IPS-20b (cell line): ENCODE results near the gene CD81.

Experiments
- H3K27ac ChIP-seq: one replicate; pipeline ENCODE4 v1.5.1; 2013; ENCODE audit warnings: low read length
- H3K27me3 ChIP-seq: 2 replicates; pipeline ENCODE4 v1.6.1; 2013; ENCODE audit warnings: mild to moderate bottlenecking, low read length, inconsistent platforms; ENCODE audit not compliant: insufficient read depth
- H3K36me3 ChIP-seq: 2 replicates; pipeline ENCODE4 v1.6.1; 2013; ENCODE audit warnings: low read depth, mild to moderate bottlenecking, inconsistent platforms, low read length, moderate library complexity; ENCODE audit not compliant: insufficient read depth
- H3K4me1 ChIP-seq: 2 replicates; pipeline ENCODE4 v1.6.1; 2013; ENCODE audit warnings: mild to moderate bottlenecking, control low read depth, inconsistent platforms, low read length, moderate library complexity; ENCODE audit not compliant: insufficient read depth
- H3K4me3 ChIP-seq: 2 replicates; pipeline ENCODE4 v1.5.1; 2013; ENCODE audit warnings: mild to moderate bottlenecking, low read length, inconsistent platforms
- H3K9ac ChIP-seq: 2 replicates; pipeline ENCODE4 v1.6.1; 2013; ENCODE audit warnings: low read depth, mild to moderate bottlenecking, inconsistent platforms, low read length, moderate library complexity
- H3K9me3 ChIP-seq: 2 replicates; pipeline ENCODE4 v1.6.1; 2013; ENCODE audit warnings: mild to moderate bottlenecking, low read depth, low read length, inconsistent platforms; ENCODE audit not compliant: insufficient read depth

CD81 gene

GRCh38 chr11:2387266-2387987 lies 10.3 kb downstream of the CD81 start:
- no peak overlapping the region for H3K4me3 ChIP-seq
- H3K27ac ChIP-seq, result no peak overlapping the region
- H3K9ac ChIP-seq, result no peak overlapping the region
- H3K36me3 ChIP-seq, result peaks cover 6% of the 10 kb centered on the region; the same call in 1 of the 2 replicates
- H3K9me3 ChIP-seq, result no peaks in the 10 kb centered on the region
- no peaks in the 10 kb centered on the region for H3K27me3 ChIP-seq
- H3K4me1 ChIP-seq, result peaks cover 3% of the 10 kb centered on the region; the same call in 1 of the 2 replicates

GRCh38 chr11:2388431-2389376 lies 11.6 kb downstream of the CD81 start:
- Histone ChIP-seq H3K4me1 (peaks cover 3% of the 10 kb centered on the region; the same call in 1 of the 2 replicates), H3K9ac (no peak overlapping the region), H3K27me3 (no peaks in the 10 kb centered on the region), H3K4me3 (no peak overlapping the region), H3K9me3 (no peaks in the 10 kb centered on the region), H3K36me3 (peaks cover 7% of the 10 kb centered on the region; the same call in 1 of the 2 replicates), H3K27ac (no peak overlapping the region)

GRCh38 chr11:2389377-2390026 lies 12.4 kb downstream of the CD81 start:
- Histone ChIP-seq H3K9me3 (no peaks in the 10 kb centered on the region), H3K36me3 (peaks cover 7% of the 10 kb centered on the region; the same call in 1 of the 2 replicates), H3K9ac (0 out of 2 replicates have a peak overlapping the region, but pooled peaks have one; percentile 7), H3K27me3 (no peaks in the 10 kb centered on the region), H3K4me1 (peaks cover 3% of the 10 kb centered on the region; the same call in 1 of the 2 replicates), H3K27ac (no peak overlapping the region), H3K4me3 (no peak overlapping the region)

- Histone ChIP-seq H3K9me3 (no peaks in the 10 kb centered on the region), H3K4me1 (peaks cover 3% of the 10 kb centered on the region; the same call in 1 of the 2 replicates), H3K36me3 (peaks cover 7% of the 10 kb centered on the region; the same call in 1 of the 2 replicates), H3K4me3 (no peak overlapping the region), H3K27me3 (no peaks in the 10 kb centered on the region), H3K27ac (no peak overlapping the region), H3K9ac (0 out of 2 replicates have a peak overlapping the region, but pooled peaks have one; percentile 27)
These were observed 13.1 kb downstream of the CD81 start for GRCh38 chr11:2390091-2390724.

GRCh38 chr11:2390725-2391151 lies 13.6 kb downstream of the CD81 start:
- H3K27me3 ChIP-seq, result no peaks in the 10 kb centered on the region
- no peak overlapping the region for H3K9ac ChIP-seq
- no peak overlapping the region for H3K4me3 ChIP-seq
- H3K4me1 ChIP-seq, result peaks cover 3% of the 10 kb centered on the region; the same call in 1 of the 2 replicates
- H3K27ac ChIP-seq, result no peak overlapping the region
- no peaks in the 10 kb centered on the region for H3K9me3 ChIP-seq
- H3K36me3 ChIP-seq, result peaks cover 11% of the 10 kb centered on the region; the same call in 1 of the 2 replicates

- Histone ChIP-seq H3K36me3 (peaks cover 18% of the 10 kb centered on the region), H3K27me3 (no peaks in the 10 kb centered on the region), H3K27ac (no peak overlapping the region), H3K9me3 (no peaks in the 10 kb centered on the region), H3K9ac (no peak overlapping the region), H3K4me3 (no peak overlapping the region), H3K4me1 (peaks cover 3% of the 10 kb centered on the region; the same call in 1 of the 2 replicates)
These were observed 14.3 kb downstream of the CD81 start for GRCh38 chr11:2391181-2391975.

GRCh38 chr11:2392241-2392959 lies 15.3 kb downstream of the CD81 start:
- no peak overlapping the region for H3K4me3 ChIP-seq
- H3K9ac ChIP-seq, result no peak overlapping the region
- no peak overlapping the region for H3K27ac ChIP-seq
- no peaks in the 10 kb centered on the region for H3K9me3 ChIP-seq
- H3K27me3 ChIP-seq, result no peaks in the 10 kb centered on the region
- H3K4me1 ChIP-seq, result peaks cover 3% of the 10 kb centered on the region; the same call in 1 of the 2 replicates
- H3K36me3 ChIP-seq, result peaks cover 26% of the 10 kb centered on the region

GRCh38 chr11:2393111-2393868 lies 16.2 kb downstream of the CD81 start:
- Histone ChIP-seq H3K9ac (no peak overlapping the region), H3K27ac (no peak overlapping the region), H3K4me1 (peaks cover 3% of the 10 kb centered on the region; the same call in 1 of the 2 replicates)

GRCh38 chr11:2393941-2394817 lies 17.1 kb downstream of the CD81 start:
- Histone ChIP-seq H3K9ac (no peak overlapping the region), H3K27ac (no peak overlapping the region), H3K4me3 (no peak overlapping the region), H3K9me3 (no peaks in the 10 kb centered on the region), H3K36me3 (peaks cover 26% of the 10 kb centered on the region), H3K4me1 (no peaks in the 10 kb centered on the region), H3K27me3 (no peaks in the 10 kb centered on the region)

More at GRCh38 chr11:2393111-2393868, 16.2 kb downstream of the CD81 start:
- Histone ChIP-seq H3K27me3 (no peaks in the 10 kb centered on the region), H3K4me3 (no peak overlapping the region), H3K9me3 (no peaks in the 10 kb centered on the region), H3K36me3 (peaks cover 26% of the 10 kb centered on the region)
